Hepatocyte (in vitro differentiated cells): ENCODE results near the gene C2orf81.

Source experiments
- CTCF ChIP-seq: fragments of 200-600 bp; sonication (generic); IDR thresholded peaks from 2 replicates; pipeline ENCODE4 v1.5.1; 2016; ENCODE audit warnings: antibody characterized with exemption, mild to moderate bottlenecking; ENCODE audit not compliant: poor library complexity
- EZH2 ChIP-seq: fragments of 200-600 bp; sonication (generic); IDR thresholded peaks from 2 replicates; pipeline ENCODE4 v1.6.1; 2016; ENCODE audit warnings: antibody characterized with exemption, mild to moderate bottlenecking, borderline replicate concordance
- EZH2phosphoT487 ChIP-seq: fragments of 200-600 bp; sonication (generic); IDR thresholded peaks from one replicate; pipeline ENCODE4 v1.6.1; 2018; ENCODE audit warnings: antibody characterized with exemption, mild to moderate bottlenecking, low read depth, moderate library complexity; ENCODE audit not compliant: unreplicated experiment, severe bottlenecking

GRCh38 chr2:74420006-74420405, 1.4 kb downstream of the C2orf81 start:
- TF ChIP-seq CTCF (no peak), EZH2 (no peak), EZH2phosphoT487 (no peak)
